Fibroblast of pulmonary artery (primary cell): ENCODE results near the gene LHFPL6.

Experiments
- DNase-seq: peaks from one replicate; pipeline ENCODE4 v3.0.0-alpha.2; 2010; ENCODE audit warnings: low read depth
- H3K4me3 ChIP-seq: replicated peaks from 2 replicates; pipeline ENCODE4 v1.5.1; 2011; ENCODE audit warnings: low read depth, mild to moderate bottlenecking, control low read depth, low read length, moderate library complexity
- TF ChIP-seq, protein P1 (sequence below): IDR thresholded peaks from 2 replicates; pipeline ENCODE4 v1.5.1; 2011; ENCODE audit warnings: mild to moderate bottlenecking, control low read depth, low read length, inconsistent platforms; ENCODE audit errors: missing control alignments

Gene LHFPL6

DNA sequence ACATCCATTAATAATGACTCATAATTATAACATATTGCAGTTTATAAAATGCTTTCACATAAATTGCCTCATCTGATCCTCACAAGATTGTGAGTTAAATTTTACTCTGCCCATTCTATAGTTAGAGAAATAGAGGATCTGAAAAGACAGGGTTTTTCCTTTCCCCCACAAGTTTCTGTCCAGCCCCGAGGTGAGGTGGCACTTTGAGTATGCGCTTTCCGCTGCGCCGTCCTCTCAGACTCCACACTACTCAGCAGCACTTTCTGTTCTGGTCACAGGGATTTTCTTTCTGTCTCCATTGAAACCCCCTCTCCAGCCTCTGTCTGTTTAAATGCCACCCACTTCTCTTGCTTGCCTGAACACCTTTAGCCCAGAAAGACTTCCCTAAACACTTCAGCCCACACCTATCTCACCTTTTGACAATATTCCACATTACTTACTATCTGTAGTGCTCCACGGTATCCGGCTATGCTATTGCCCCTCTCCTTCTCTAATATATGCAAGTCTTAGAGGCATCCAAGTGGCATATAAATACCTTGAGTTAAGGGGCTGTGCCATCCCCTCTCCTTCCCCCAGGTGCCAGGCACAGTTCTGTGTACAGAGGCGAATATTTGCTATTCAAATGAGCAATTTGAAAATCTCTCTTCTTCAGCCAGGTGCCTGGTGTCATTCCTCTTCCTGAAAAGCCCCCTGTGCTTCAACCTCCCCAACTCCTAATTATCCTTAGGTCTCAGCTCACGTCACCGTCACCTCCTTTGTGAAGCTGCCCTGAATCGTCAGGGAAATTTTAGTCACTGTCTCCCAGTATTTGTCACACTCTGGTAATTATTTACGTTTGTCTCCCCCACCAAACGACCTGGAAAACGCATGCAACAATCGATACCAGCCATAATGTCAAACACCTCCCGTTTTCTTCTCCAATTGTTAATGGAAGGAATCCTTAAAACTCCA lies 296.1 kb downstream of the LHFPL6 start:
- no peak overlapping the region for H3K4me3 ChIP-seq
- no peak for DNase-seq
- TF ChIP-seq, protein P1, sequence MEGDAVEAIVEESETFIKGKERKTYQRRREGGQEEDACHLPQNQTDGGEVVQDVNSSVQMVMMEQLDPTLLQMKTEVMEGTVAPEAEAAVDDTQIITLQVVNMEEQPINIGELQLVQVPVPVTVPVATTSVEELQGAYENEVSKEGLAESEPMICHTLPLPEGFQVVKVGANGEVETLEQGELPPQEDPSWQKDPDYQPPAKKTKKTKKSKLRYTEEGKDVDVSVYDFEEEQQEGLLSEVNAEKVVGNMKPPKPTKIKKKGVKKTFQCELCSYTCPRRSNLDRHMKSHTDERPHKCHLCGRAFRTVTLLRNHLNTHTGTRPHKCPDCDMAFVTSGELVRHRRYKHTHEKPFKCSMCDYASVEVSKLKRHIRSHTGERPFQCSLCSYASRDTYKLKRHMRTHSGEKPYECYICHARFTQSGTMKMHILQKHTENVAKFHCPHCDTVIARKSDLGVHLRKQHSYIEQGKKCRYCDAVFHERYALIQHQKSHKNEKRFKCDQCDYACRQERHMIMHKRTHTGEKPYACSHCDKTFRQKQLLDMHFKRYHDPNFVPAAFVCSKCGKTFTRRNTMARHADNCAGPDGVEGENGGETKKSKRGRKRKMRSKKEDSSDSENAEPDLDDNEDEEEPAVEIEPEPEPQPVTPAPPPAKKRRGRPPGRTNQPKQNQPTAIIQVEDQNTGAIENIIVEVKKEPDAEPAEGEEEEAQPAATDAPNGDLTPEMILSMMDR = no peak

DNA sequence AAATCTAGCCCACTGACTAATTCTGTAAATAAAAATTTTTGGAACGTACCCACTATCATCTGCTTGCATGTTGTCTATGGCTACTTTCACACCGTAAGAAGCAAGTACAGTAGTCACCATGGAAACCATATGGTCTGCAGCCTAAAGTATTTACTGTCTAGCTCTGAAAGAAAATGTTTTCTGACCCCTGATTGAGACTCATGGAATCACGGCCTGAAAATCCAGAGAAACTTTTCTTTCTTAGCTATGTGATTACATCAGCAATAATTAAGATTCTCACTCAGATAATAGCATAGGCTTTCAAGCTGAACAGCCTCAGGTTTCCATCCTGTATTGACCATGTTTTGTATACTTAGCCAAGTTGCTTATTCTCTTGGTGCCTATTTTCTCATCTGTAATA lies 300.2 kb downstream of the LHFPL6 start:
- DNase-seq = no peak
- TF ChIP-seq, protein P1 = no peak
- no peak overlapping the region for H3K4me3 ChIP-seq

DNA sequence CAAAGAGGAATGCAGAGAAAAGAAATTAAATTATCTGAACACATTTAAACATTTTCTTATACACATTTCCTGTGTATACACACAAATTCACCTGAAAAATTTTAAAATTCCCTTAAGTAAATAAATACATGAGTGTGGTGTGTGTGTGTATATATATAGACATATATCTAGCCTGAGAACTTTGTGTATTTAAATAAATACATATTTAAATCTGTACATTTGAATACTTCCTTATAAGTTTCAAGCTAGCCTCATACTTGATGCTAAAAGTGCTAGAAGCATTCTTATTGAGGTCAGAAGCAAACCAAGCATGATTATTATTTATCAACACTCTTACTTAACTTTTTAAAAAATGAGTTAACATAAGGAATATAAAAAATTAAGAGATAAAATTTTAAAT lies 304.0 kb downstream of the LHFPL6 start:
- TF ChIP-seq, protein P1 = no peak
- DNase-seq = no peak
- H3K4me3 ChIP-seq = no peak overlapping the region

DNA sequence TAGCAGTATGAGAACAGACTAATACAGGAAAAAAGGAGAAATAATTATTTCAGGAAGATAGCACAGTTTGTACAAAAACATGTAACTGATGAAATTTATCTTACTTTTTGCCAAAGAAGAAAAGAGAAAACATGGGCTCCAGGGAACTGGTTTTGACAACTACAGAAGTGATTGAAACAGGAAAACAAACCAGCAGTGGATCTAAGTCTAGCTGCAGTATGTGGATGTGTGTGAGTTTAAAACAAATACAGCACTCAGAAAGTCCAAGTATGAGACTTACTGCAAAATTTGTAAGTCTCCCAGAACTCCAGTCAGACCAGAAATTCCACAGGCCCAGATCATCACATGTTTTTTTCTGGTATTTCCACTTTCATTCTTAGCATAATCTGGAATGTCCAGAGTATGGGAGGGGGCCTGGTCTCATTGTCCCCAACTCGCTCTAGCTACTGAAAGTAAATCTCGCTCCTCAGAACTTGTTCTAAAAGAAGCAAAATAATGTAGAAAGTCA lies 305.3 kb downstream of the LHFPL6 start:
- peak; percentile 16 for DNase-seq
- TF ChIP-seq, protein P1 = no peak
- no peak overlapping the region for H3K4me3 ChIP-seq

DNA sequence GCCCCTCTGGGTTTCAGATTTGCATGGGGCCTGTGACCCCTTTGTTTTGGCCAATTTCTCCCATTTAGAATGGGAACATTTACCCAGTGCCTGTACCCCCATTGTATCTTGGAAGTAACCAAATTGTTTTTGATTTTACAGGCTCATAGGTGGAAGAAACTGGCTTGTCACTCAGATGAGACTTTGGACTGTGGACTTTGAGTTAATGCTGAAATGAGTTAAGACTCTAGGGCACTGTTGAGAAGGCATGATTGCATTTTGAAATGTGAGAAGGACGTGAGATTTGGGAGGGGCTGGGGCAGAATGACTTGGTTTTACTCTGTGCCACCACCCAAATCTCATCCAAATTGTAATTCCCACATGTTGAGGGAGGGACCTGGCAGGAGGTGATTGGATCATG lies 306.0 kb downstream of the LHFPL6 start:
- DNase-seq = no peak
- TF ChIP-seq, protein P1 = no peak
- H3K4me3 ChIP-seq = no peak overlapping the region

DNA sequence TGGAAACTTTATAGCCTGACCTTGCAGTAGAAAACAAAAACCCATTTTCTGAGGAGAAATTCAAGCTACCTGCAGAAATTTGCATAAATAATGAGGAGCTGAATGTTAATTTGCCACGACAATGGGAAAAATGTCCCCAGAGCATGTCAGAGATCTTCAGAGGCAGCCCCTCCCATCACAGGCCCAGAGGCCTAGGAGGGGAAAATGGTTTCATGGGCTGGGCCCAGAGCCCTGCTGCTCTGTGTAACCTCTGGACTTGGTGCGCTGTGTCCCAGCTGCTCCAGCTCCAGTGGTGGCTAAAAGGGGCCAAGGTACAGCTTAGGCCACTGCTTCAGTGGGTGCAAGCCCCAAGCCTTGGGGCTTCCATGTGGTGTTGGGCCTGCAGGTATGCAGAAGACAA lies 306.8 kb downstream of the LHFPL6 start:
- H3K4me3 ChIP-seq = no peak overlapping the region
- TF ChIP-seq, protein P1 = no peak
- DNase-seq = no peak
